GM21360 (cell line): Measurements from ENCODE around the gene CNTNAP5.

ENCODE experiments used
- ATAC-seq: cut with Tn5 transposase; IDR thresholded peaks from one replicate; pipeline ENCODE4 v1.9.1; 2021; ENCODE audit warnings: mild to moderate bottlenecking, moderate library complexity; ENCODE audit not compliant: unreplicated experiment

Gene CNTNAP5

GRCh38 chr2:124662946-124663644, 638.0 kb downstream of the CNTNAP5 start:
- no peak for ATAC-seq

- no peak for ATAC-seq
Measured at GRCh38 chr2:124663645-124663997, 638.5 kb downstream of the CNTNAP5 start.

GRCh38 chr2:124664363-124664762, 639.3 kb downstream of the CNTNAP5 start:
- no peak for ATAC-seq

- no peak for ATAC-seq
Measured at GRCh38 chr2:124666976-124667375, 641.9 kb downstream of the CNTNAP5 start.

- ATAC-seq: no peak
Measured at GRCh38 chr2:124668161-124668560, 643.1 kb downstream of the CNTNAP5 start.

GRCh38 chr2:124670187-124670586, 645.1 kb downstream of the CNTNAP5 start:
- no peak for ATAC-seq

GRCh38 chr2:124678043-124678442, 653.0 kb downstream of the CNTNAP5 start:
- no peak for ATAC-seq

- no peak for ATAC-seq
Measured at GRCh38 chr2:124683536-124684428, 658.7 kb downstream of the CNTNAP5 start.

- ATAC-seq: no peak
Measured at GRCh38 chr2:124689348-124689747, 664.3 kb downstream of the CNTNAP5 start.

- ATAC-seq: no peak
Measured at GRCh38 chr2:124692216-124692615, 667.1 kb downstream of the CNTNAP5 start.

- no peak for ATAC-seq
Measured at GRCh38 chr2:124692707-124693106, 667.6 kb downstream of the CNTNAP5 start.

- no peak for ATAC-seq
Measured at GRCh38 chr2:124693156-124693555, 668.1 kb downstream of the CNTNAP5 start.

GRCh38 chr2:124698979-124699565, 674.0 kb downstream of the CNTNAP5 start:
- ATAC-seq: no peak

GRCh38 chr2:124702777-124703176, 677.7 kb downstream of the CNTNAP5 start:
- ATAC-seq: no peak

- ATAC-seq: no peak
Measured at GRCh38 chr2:124704071-124704925, 679.2 kb downstream of the CNTNAP5 start.

- no peak for ATAC-seq
Measured at GRCh38 chr2:124708661-124709060, 683.6 kb downstream of the CNTNAP5 start.

GRCh38 chr2:124713969-124714368, 688.9 kb downstream of the CNTNAP5 start:
- no peak for ATAC-seq

- ATAC-seq: no peak
Measured at GRCh38 chr2:124725187-124725586, 700.1 kb downstream of the CNTNAP5 start.

GRCh38 chr2:124740636-124741035, 715.5 kb downstream of the CNTNAP5 start:
- ATAC-seq: no peak

GRCh38 chr2:124753842-124754241, 728.8 kb downstream of the CNTNAP5 start:
- no peak for ATAC-seq

GRCh38 chr2:124755386-124755785, 730.3 kb downstream of the CNTNAP5 start:
- ATAC-seq: no peak
